Stimulated activated CD8-positive, alpha-beta memory T cell treated with anti-CD3 and anti-CD28 coated beads, Interleukin-4, amount 100 ng/mL, for 24 hours (primary cell): ENCODE measurements around the gene CHST1.

Experiments
- DNase-seq: peaks from one replicate; pipeline ENCODE4 v3.0.0-alpha.2; 2020; ENCODE audit warnings: low read depth

CHST1 gene

DNA sequence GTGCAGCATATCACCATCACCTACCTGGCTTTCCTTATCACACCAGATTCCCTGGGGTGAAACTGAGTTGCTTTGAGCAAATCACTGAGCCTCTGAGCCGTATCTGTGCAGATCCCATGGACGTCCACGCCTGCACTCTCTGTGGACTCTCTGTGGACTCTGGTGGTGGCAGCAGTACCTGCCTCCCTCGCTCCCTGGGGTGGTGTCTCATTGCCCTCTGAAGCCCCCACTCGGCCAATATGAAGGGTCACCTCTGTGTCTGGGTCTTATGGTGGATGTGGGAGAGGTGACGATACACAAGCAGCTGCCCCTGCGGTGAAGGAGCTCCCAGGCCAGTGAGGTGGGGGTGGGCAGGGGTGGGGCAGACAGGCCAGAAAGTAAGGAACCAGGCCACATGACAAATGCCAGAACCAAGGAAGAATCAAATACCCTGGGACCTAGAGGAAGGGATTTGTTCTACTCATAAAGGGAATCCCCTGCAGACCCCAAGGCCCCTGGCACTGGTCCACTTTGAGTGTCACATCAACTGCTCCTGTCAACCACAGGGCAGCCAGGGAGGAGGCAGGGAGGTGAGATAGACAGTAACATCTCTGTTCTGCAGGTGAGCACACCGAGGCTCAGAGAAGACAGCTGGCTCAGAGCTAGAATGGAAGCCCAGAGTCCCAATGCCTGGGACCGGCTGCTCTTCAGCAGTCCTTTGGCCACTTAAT is 9.2 kb upstream of the CHST1 start:
- no peak for DNase-seq

DNA sequence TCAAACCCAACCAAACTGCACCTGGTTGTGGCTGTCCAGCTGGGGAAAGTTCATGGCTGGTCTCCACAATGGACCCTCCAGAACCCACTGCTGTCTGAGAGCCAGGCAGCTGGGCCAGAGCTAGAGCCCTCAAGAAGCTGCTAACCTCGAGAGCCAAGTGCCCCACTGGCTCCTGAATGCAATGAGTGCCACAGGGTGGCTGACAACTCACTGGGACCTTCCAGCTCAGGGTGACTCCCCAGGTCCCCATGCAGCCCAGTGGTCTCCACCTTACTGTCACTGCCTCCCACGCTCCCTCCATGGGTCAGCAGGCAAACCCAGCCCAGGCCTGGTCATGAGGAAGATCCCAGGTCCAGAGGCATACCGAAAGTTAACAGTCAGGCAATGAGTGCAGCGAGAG is 8.0 kb upstream of the CHST1 start:
- no peak for DNase-seq

DNA sequence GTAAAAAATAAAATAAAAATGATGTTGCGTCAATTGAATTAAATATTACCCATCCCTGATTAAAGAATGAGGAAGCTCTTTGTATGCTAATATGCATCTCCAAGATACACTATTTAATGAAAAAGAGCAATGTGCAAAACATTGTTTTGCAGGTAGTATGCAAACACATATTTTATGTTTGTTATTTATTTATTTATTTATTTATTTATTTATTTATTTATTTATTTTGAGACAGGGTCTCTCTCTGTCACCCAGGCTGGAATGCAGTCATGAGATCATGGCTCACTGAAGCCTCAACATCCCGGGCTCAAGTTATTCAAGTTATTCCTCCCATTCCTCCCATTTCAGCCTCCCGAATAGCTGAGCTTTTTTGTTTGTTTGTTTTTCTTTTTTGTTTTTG is 7.2 kb upstream of the CHST1 start:
- DNase-seq, result no peak

DNA sequence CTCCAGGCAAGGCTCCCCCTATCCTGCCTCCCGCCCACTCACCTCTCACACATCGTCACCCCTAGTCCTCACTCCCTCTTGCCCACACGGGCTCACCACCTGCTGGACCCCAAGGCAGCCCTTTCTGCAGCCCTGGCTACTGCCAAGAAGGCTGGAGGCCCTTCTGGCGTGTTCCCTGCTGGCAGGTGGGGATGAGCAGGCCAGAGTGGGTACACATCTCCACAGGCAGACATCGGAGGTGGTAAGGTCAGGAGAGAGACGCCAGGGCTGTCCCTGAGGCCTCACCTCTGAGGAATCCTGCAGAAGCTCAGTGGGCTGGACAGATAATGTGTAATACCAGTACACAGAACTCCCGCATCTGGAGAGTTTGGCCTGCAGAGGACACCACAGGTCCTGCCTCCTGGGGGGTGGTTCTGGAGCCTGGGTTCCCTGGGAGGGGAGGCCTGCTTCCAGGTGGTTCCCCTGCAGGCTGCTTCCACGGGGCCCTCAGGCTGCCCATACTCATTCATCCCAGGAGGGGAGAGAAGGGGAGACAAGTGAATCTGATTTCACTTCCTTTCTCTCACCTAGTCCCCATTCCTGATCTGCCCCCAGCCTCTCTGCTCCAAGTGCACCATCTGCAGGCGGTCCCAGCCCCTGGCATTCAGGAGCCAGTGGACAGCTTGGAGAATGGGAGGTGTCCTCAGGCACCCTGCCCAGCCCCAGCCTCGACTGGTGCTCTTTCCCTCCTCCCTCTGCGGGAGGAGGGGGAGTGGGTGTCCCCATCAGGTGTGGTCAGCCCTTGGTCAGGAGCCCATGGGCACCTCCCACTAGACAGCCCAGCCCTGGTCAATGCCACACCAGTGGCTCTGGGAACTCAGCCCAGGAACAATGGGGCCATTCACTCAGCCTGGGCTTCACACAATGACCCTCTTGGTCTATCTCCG is 6.1 kb upstream of the CHST1 start:
- no peak for DNase-seq

DNA sequence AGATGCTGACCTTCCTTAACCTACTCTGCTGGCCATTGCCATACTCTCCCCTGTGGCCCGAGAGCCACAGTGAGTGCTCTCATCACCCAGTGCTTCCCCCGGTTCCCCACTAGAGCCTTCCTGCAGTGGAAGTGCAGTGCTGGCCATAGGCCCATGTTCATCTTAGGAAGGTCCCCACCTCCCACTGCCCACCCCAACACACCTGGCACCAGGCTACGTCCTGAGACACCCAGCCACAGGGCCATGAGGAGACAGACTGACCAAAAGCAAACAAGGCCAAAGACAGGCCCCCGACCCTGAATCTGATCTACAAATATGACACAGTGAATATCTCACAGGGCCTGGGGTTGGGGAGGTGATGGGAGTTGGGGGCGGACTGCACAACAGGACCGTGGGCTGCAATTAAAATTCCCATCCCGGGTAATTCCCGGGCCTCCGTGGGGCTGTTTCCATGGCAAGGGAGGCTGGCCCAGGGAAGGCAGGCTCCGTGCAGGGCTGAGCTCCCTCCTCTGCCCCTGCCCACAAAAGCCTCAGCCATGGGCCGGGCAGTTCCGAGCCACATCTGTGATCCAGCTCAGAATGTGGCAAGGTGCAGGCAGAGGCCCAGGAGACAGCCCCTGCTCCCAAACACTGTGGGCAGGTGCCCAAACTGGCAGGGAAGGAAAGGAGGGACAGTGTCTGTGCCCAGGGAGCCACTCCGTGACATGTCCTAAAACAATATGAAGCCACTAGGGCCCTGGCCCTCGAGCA is 5.1 kb upstream of the CHST1 start:
- DNase-seq, result no peak

DNA sequence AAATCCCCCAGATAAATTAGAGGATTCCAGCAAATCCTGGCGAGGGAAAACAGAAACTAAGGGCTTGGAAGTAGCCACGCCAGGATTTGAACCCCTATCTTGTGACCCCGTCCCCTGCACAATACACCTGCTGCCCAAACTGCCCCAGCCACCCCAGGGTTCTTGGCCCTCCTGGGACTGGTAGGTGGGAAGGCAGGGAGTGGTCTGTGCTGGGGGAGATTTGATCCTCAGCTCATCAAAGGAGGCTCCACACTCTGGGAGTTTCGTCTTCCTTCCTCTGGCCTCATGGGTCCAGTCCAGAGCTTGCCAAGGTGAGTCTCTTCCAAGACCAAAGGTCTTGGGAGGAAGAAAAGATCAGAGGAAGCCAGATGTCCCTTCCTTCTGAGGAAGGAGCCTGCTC is 4.5 kb upstream of the CHST1 start:
- no peak for DNase-seq

DNA sequence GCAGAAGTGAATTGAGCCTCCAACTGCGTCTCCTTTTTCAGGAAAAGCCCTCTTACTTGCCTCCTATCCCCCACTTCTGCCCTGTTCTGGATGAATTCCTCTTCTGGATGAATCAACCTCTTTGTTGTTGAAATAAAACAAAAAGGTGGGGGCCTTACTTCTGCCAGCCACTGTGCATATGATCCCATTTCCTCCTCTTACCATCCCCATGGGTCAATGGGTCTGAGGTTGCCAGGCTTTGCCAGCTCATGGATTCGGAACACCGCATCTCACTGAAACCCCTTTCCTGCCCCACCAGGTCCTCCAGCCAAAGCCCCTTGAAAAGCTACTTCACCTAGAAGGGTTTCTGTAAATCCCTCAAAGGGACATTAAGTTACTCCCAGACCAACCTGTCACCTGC is 3.7 kb upstream of the CHST1 start:
- DNase-seq, result no peak

DNA sequence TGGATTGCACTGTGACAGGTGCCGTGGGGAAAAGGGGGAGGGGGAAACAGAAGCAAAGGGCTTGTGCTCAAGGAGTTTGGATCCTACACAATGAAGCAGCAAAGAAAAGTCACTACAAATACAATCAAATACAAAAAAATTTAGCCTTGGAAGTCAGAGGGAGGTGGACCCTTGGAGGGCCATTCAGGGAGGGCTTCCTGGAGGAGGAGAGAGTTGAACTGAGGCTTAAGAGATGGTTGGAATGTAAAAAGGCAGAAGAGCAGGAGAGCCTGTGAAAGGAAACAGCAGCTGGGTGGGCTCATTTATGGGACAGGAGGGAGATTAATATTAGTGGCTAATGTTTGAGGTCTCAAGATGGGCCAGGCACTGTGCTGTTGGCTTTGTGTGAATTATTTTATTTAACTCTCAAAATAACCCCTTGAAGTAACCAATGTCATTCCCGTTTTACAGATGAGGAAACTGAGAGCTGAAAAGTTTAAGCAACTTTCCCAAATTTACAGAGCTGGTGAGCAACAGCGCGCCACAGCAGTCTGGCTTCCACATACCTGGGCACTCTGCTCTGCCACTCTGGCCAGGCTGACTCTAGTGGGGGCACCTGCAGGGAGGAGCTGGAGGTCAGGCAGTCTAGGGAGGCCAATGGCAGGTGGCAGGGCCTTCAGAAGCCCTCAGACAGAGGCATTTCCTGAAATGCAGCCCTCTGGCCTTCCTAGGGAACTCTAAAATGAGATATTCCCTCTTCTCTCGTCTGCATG is 2.7 kb upstream of the CHST1 start:
- DNase-seq, result no peak

DNA sequence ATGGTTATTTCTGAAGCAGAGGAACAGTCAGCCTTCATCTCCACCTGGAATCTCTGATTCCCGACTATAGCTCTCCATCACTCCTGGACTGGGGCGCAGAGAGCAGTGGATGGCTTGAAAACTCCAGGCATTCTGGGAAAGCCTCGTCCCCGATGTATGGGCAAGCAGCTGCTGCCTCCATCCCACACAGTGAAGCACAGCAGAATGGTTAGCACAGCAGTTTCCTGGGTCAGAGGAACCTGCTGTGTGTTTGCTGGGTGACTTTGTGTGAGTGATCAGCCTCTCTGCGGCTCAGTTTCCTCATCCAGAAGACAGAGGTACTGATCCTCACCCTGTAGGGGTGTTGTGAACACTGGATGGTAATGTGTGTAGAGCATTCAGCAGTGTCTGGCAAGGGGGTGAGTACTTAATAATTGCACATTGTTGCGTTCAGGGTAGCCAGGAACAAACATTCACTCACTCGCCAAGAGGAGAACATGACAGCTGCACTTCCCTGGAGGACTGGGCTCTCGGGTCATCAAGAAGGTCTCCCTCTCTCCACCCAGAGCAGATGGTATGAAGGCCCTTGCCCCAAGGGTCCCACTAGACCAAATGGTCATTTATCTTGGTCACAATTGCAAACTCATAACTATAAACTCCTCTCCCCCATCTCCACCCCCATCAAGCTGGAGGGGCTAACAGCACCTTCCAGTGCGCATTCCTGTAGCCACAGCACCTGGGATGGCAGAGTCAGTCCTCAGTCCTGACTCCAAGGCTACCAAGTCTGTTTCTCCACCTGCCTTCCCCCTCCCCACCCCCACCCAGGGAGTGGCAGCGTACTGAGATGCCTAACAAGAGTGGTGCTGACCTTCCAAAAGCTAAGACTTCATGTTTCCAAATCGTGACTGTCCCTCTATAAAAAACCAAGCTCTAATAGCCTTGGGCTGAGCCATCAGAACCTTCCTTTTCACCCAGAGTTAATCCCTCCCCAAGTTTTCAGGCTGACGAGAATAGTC is 1.5 kb upstream of the CHST1 start:
- DNase-seq, result no peak

DNA sequence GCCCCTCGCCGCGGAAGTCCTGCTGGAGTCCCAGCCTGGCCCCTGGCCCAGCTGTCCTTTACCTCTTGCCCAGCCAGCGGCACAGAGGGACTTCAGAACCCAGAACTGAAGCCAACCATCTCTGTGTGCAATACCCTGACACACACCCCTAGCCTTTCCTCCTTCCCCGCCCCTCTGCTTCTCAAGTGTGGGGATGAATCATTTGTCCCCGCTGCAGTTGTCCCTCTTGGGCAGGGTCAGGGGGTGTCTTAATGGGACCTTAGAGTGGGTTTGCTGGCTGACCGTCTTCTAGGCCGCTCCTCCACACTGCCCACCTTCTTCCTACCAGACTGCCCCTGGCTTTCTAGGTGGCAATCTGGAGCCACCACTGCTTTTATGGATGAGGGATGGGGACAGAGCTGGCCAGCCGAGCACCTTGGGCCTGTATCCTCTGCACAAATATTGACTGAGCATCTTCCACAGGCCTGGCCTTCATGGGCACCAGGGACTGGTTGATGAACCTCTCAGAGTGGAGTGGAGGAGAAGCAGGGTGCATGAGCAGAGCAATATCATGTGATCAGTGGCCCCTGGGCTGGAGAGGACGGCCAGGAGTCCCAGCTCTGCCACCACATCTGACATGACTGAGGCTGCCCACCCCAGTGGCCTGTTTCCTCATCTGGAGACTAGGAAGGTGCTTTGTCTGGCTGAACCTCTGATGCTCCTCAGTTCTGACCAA is 668 bp upstream of the CHST1 start:
- no peak for DNase-seq

DNA sequence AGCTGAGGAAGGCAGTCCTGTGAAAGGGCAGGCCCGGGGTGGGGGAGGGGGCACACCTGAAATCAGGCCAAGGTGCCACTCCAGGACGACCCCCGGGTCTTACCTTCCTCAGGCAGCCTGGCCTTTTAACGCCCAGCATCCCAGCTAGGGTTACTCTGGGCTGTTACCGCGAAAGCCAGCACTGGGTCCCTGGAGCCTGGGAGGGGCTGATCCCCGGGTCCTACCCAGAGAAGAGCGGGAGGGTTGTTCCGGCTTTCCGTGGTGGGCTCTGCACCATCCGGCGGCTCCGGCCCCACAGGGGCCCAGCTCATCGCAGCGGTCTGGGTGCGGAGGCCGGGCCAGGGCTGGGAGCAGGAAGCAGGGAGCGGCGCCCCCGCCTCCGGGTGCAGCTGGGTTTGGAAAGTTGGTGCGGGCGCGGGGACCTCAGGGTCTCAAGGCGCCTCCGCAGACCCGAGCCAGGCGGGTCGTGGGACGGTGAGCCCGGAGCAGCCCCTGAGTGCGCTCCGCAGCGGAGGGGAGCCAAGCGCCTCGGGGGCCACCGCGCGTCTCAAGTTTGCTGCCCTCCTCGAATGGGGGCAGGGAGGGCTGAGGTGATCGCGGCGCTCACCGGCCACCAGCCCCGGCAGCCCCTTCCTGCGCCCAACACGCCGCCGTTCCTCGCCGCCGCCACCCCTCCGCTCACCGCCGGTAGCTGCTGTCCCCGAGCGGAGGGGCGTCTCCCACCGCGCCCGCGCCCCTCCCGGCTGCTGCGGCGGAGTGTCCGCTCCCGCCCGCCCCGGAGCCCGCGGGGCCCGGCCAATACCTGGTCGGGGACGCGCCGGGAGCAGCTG is 831 bp downstream of the CHST1 start:
- DNase-seq, result no peak

DNA sequence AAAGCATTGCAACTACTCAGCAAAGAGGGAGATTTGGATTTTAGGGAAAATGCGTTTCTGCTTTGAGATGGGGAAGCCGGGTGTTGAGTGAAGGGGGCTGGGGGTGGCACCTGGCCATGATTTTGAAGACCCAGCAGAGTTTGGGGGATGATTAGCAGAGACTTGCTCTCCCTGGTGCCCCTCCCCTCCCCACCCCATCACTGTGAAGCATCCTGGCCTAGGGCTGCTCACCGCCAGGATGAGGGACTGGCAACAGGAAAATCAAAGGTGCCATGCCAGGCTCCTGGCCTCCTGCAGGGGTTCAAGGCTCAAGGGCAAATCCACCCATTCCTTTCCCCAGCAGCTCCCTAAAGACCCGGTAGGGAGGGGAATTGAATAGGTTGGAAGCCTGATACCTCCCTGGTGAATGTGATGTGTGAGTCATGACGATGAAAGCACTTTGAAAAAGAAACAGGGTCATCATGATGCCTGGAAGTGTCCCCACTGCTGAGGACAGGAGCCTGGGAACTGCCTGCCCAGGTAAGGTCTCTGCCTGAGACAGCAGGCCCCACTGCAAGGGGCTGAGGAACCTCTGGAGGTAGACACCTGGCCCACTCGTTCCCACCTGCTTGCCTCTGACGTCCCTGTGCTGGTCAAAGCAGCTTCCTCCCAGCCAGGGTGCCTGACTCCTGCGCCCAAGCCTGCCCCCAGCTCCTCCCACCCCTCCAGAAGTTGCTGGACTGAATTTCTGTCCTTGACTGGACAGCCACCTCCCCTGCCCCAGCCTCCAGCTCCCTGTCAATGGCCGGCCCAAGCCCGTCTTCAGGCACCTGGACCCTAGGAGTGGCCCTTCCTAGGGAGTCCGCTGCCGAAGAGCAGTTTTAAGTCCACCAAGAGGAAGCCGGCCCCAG is 1.7 kb downstream of the CHST1 start:
- DNase-seq, result no peak

DNA sequence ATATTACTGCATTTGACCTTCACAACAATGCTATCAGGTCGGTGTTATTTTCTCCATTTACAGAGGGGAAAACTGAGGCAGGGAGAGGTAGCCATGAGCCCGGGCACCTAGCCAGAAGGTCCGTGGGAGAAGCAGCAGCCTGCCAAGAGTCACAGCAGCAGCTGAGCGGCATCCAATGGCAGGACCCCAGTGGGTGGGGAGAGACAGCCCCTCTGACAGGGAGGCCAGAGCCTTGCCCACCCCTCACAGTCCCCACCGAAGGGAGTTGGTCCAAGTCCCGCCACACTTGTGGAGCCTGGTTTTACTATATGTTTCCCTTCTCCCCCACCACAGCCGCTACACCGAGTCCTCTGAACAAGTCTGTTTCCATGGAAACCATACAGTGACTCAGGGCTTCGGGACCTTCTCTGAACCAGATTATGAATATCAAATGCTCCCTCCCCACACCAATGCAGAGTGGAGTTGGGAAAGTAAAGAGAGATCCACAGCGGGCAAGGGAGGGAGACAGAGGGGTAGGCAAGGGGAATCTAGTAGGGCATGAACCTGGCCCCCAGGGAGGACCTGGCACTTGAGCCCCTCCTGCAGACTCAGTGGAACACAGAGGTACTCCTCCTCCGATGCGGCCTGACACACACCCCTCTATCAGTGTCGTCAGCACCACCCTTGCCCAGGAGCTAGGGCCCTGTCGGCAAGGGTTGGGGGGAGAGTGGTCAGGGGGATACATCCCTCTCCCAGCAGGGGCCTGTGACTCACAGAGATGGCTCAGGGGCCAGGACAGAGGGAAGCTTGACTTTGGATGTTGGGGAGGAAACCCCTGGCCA is 2.5 kb downstream of the CHST1 start:
- no peak for DNase-seq

DNA sequence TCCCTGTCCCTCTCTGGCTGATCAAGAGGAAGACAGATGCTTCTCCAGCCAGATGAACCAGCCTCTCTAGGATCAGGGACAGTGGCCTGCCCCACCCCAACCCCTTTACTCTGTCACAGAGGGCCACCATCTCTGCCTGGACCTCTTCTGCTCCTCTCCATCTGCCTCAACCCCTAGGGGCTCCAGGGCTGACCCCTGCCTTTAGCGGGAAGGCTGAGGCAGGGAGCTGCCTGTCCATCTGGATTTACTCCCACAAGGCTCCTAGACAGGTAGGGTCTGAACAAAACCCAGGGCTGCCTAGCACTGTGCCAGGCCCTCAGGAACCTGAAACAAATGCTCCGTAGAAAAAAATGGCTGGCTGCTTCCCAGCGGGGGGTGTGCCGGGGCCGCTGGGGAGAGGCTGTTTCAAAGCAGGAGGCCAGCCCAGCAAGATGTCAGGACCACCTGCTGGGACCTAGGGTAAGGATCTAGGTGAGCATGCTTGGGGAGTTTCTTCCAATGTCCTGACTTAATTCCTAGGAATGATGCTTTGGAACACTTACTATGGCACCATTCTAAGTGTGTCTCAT is 3.2 kb downstream of the CHST1 start:
- DNase-seq, result no peak

DNA sequence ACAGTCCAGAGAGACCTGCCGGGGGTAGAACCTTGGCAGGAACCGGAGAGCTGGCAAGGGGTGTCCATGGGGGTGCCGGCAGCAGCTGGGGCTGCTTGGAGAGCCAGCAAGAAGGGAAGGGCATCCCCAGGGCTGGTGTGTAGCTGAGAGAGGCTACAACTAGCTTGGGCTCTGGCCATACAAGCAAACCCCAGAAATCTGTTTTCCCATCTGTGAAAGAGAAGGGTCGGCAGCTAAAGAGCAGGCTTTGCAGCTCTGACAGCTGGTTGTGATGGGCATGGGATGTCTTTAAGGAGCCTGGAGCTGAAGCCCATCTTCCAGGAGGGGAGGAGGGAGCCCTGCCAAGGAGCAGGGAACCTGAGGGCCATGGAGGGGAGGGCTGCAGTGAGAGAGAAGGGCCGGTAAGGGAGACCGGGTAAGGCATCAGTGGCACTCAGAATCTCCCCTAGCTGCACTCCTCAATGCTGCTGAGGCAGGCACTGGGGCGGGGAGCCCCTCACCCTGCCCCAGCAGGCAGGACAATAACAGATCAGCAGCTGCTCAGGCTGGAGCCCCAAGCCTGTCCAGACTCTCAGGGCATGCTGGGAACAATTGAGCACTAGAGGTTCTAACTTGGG is 3.9 kb downstream of the CHST1 start:
- DNase-seq, result no peak

DNA sequence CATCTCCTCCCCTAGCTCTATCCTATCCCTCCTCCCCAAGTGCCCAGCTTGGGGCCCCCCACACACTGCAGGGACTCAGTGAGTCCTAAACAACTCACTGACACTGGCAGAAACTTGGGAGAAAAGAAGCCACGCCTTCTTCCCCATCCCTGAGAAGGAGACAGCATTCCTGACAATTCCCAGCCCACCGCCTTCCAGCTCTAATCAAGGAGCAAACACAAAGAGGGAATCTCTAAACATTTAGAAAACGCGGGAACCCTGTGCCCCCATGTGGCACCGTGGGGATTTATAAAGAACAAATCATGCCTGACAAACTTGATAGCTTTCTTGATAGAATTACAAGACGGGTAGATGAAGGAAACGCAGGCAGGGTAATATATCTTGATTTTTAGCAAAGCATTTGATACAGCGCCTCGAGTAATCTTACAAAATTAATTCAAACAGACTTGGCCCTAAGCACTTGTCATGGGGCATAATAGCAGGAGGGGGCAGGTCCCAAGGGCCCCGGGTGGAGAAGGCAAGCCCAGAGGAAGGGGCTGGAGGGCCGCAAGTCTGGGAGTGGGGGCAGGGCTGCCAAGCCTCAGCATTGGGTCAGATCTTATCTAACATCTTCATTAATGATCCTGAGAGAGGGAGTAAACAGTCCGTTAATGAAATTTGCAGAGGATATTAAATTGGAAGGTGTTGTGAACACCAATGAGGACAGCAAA is 4.5 kb downstream of the CHST1 start:
- no peak for DNase-seq
